Smooth muscle cell of the brain vasculature (primary cell): Measurements from ENCODE around the gene B3GNT3.
"Not testable (repeated sequence)": the region's sequence is repeated elsewhere in the genome, so short reads cannot be mapped to it uniquely, and the experiment has no call there.

Experiments used
- DNase-seq: peaks from one replicate; pipeline ENCODE4 v3.0.0-alpha.2; 2012; ENCODE audit warnings: low read depth, low spot score

B3GNT3 gene

GRCh38 chr19:17766543-17767131, 28.3 kb upstream of the B3GNT3 start:
- peak; percentile 44 for DNase-seq

GRCh38 chr19:17767559-17767958, 27.4 kb upstream of the B3GNT3 start:
- DNase-seq, result no peak

GRCh38 chr19:17770613-17771012, 24.3 kb upstream of the B3GNT3 start:
- DNase-seq, result no peak

DNA sequence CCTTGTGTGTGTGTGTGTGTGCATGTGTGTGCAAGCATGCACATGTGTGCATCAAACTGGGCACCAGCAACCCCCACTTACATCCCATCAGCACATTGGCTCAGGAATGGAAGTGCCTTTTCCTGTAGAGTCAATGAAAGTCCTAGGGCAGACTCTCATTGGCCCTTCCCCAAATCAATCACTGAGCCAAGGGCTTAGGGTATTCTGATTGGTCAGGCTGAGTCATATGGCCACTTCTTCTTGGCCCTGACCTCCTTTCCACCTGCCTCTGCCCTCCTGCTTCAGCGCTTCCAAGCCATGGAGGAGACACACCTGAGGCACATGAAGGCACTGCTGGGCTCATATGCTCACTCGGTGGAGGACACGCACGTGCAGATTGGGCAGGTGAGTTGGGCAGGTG, 22.8 kb upstream of the B3GNT3 start:
- DNase-seq, result no peak

- DNase-seq, result no peak
Observed at GRCh38 chr19:17775245-17775927, 19.6 kb upstream of the B3GNT3 start.

- DNase-seq, result no peak
Observed at GRCh38 chr19:17775991-17776803, 18.7 kb upstream of the B3GNT3 start.

GRCh38 chr19:17777840-17778239, 17.1 kb upstream of the B3GNT3 start:
- not testable (repeated sequence) for DNase-seq

DNA sequence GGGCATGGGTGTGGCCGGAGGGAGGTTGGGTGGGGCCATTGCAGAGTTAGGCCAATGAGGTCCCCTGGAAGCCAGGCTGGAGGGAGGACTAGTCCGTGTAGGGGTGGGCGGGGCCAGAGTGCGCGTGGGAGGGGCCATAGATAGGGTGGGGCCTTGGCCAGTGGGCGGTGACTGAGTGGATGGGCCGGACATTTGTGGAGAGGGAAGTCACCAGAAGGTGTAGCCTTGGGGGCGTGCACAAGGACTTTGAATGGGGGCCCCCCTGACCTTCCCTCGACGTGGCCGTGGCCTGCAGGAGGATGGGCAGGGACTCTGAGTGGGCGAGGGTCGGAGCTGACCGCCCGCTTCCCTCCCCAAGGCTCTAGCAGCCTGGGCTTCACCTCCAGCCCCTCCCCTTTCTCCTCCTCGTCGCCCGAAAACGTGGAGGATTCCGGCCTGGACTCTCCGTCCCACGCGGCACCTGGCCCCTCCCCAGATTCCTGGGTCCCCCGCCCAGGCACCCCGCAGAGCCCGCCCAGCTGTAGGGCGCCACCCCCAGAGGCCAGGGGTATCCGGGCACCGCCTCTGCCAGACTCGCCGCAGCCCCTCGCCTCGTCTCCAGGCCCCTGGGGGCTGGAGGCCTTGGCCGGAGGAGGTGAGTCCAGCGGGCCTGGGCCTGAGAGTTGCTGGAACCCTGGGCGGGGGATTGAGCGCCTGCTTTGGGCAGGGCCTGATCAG, 16.5 kb upstream of the B3GNT3 start:
- no peak for DNase-seq

DNA sequence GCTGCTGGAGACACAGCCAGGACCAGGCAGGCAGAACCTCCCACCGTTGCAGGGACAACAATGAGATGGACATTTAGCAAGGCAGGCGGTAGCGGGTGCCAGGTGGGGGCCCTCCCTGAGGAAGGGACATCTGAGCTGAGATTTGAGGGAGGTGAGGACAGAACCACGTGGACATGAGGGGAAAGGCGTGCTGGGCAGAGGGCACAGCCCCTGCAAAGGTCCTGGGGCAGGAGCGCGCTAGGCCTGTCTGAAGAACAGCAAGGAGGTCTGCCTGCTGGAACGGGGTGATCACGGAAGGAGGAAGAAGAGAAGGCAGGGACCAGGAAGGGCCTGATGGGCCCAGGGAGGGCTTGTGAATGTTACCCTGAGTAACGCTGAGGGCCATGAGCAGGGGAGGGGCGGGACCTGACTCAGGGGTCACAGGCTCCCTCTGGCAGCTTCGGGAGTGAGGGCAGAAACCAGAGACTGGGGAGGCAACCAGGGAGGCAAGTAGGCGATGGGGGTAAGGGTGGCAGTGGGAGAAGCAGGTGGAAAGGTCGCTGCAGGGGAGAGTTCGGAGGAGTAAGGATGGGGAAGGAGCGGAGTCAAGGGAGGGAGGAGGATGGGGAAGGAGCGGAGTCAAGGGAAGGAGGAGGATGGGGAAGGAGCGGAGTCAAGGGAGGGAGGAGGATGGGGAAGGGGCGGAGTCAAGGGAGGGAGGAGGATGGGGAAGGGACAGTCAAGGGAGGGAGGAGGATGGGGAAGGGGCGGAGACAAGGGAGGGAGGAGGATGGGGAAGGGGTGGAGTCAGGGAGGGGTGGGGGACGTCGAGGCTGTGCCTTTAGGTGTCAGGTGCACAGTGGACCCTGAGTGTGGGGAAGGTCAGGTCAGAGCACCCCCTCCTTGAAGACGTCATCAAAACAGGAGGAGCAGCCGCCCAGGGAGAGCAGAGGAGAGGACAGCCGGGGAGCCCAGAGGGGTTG, 15.7 kb upstream of the B3GNT3 start:
- no peak for DNase-seq

DNA sequence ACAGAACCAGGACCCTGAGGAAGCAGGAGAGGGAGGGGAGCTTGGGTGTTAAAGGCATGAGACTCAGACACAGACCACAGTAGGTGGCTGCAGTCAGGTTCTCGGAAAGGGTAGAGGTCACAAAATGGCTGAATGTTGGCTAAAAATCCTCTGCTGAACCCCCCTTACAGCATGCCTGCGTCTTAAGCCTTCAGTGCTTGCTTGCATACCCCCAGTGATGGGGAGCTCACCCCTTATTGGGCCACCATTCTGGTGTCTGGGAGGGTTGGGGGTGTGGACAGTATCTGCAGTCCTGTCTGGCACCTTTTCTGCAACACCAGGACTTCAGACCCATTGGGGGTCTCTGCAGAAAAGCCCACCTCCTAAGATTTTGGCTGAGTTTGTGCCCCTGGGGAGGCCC, 14.2 kb upstream of the B3GNT3 start:
- no peak for DNase-seq

DNA sequence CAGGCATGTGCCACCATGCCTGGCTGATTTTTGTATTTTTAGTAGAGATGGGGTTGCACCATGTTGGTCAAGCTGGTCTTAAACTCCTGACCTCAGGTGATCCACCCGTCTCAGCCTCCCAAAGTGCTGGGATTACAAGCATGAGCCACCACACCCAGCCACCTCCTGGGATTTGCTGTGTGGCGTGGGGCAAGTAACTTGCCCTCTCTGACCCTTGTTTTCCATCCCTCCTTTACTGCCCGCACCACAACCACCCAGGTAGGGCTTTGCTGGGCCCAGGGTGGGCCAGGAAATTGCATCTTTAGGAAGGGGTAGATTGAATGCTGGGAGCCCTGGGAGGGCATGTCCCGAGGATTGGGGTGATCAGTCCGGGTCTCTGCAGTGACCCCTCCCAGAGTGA, 11.2 kb upstream of the B3GNT3 start:
- not testable (repeated sequence) for DNase-seq

- peak; percentile 29 for DNase-seq
Observed at GRCh38 chr19:17784201-17785008, 10.5 kb upstream of the B3GNT3 start.

GRCh38 chr19:17787274-17787913, 7.5 kb upstream of the B3GNT3 start:
- DNase-seq, result no peak

- no peak for DNase-seq
Observed at GRCh38 chr19:17788632-17789031, 6.3 kb upstream of the B3GNT3 start.

- DNase-seq, result no peak
Observed at GRCh38 chr19:17790059-17790780, 4.7 kb upstream of the B3GNT3 start.

DNA sequence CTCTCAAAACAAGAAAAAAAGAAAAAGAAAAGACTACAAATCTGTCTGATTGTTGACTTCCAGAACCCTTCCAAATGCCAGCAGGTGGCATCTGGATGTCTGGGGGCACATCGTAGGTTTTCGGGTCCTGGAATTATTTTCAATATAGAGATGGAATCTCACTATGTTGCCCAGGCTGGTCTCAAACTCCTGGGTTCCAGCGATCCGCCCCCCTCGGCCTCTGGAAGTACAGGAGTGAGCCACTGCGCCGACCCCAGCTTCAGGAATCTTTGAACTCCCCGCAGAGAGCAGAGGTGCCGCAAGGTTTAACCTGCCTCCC, 567 bp upstream of the B3GNT3 start:
- no peak for DNase-seq

DNA sequence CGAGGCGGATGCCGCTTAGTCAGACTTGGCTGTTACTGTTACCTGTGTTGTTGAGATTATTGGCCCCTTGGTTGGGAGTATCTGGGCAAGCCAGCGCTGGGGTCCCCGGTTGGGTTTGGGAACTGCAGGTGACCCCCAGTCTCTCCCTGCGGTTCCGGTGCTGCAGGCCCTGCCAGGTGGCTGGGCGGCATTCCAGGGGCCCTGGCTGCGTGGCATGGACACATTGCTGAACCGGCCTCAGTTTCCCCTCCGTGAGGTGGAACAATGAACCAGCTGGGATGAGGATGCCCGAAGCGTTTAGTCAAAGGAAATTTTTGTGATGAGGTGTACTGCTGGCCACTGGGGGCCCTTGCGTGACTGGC, 538 bp downstream of the B3GNT3 start:
- DNase-seq, result no peak

DNA sequence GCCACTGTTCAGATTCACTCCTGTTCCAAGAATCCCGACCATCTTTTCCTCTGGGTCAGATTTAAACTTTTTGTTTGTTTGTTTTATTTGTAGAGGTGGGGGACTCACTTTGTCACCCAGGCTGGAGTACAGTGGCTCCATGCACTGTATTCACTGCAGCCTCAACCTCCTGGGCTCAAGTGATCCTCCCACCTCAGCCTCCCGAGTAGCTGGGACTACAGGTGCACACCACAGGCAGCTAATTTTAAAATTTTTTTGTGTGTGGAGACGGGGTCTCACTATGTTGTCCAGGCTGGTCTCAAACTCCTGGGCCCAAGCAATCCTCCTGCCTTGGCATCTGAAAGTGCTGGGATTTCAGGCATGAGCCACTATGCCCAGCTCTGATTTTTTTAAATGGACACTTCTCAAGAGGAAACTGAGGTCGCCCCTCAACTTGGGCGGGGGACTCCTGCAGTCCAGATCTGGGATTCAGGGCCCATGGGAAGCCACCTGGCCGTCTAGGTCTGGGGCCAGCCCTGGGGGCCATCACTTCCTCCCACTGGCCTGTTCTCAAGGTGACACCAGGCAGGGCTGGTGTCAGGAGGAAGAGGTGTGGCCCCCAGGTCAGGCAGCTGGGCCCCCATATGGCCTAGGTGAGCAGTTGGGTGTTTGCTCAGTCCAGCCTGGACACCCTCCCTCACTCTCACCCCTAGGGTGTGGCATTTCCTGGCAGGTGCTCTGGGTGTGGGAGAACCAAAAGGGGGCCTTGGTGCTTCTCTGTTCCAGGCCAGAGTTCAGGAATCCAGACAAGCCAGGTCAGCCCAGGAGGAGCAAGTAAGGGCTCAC, 1.3 kb downstream of the B3GNT3 start:
- DNase-seq, result no peak
